Glomerular visceral epithelial cell (primary cell): ENCODE measurements around the gene NCOA7.

Experiments
- DNase-seq: peaks from one replicate; pipeline ENCODE4 v3.0.0-alpha.2; 2016; ENCODE audit errors: extremely low spot score

Gene NCOA7

DNA sequence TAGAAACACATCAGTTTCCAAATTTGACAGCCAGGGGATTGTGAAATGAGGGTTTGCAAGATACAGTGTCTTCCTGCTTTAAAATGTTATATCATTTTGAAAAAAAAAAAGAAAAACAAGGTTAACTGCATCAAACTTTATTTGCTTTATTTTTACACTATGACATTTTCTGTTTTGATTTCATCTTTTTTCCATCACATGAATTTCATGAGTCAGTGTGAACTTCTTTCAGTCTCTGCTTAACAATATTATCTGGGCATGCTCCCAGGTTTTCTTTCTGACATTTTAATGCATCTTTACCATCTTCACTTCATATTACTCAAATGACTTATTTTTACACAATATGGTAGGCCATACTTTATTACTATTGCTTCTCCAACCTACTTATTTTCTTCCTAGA, 1.9 kb downstream of the NCOA7 start:
- no peak for DNase-seq

DNA sequence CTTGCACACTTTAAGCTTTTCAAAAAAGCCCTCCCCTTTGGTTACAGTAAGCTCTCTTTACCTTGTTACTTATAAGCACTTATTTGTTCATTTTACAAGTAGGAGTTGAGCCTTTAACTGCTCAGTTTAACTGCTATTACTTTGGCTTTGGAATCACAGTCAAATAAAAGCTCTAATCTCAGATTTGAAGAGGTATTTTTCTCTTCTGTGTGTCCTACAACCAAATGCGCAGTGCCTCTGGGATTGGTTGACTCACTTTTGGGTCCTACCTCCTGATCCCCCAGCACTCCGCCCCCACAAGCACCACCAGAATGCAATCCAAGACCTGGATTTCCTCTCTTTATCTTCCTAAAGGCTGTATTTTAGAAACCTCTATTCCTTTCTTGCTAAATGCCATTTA, 2.5 kb downstream of the NCOA7 start:
- DNase-seq = no peak

DNA sequence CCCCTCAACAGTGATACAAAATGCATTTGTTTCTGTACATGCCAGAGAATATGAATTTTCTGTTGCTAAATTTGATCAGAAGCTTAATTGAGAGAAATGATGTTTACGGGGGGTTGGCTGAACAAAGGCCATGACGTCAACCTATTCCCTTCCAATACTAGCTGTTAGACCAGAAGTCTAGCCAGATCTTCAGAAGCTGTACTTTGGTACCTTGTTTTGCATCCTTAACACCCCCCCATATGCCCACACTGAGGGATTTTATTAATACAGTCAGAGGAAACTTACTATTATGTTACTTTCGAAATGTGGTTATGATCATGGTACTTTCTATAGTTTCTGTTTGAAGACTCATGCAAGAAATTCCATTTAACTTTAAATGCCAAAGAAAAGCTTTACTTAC, 3.1 kb downstream of the NCOA7 start:
- DNase-seq = no peak

DNA sequence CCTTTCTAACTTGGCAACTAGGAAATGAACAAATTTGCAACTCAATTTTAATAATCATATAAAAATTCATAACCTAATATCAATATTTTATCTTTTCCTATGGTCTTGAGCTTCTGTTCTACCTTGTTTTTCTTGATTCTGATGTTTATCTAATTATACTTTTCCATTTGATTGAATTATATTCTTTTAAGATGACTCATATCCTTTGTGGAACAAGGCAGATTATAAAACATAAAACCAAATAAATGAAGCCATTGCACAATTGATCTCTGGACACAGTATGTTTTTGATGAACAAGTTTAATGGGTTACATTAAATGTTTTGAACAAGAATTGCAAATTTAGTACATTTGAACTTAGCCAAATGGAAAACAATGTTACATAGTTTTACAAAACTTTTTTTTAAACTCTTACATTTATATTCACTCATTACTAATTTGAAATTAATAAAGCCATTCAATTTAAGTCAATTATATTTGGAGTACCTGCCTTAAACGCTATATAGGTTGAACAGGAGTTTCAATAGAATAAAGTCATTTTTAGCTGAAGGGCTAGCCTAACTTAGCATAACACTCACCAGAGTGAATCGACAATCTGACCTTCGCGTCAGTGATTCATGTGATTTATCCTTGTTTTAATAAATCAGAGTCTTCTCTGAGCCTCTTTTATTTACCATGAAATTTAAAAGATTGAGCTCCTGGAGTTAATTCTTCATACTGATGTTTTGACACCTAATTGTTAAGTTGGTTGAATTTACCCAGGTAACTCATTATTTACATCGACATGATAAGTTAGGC, 3.8 kb downstream of the NCOA7 start:
- no peak for DNase-seq

DNA sequence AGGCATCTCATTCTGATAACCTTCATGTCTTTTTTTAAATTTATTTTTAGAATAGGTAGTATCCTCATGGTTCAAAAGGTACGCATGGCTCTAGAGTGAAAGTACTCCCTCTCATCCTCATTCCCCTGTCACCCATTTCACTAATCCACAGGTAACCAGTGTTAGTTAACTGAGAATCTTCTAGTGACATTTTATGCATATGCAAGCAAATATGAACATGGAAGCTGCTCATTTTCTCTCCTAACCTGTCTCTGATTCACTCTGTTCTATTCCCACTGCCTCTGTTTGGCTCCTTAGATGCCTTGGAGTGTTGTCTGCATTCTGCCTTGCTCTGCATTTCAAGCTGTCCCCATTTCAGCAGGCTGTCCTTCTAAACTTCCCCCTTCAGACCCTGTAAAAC, 4.5 kb downstream of the NCOA7 start:
- DNase-seq = no peak

DNA sequence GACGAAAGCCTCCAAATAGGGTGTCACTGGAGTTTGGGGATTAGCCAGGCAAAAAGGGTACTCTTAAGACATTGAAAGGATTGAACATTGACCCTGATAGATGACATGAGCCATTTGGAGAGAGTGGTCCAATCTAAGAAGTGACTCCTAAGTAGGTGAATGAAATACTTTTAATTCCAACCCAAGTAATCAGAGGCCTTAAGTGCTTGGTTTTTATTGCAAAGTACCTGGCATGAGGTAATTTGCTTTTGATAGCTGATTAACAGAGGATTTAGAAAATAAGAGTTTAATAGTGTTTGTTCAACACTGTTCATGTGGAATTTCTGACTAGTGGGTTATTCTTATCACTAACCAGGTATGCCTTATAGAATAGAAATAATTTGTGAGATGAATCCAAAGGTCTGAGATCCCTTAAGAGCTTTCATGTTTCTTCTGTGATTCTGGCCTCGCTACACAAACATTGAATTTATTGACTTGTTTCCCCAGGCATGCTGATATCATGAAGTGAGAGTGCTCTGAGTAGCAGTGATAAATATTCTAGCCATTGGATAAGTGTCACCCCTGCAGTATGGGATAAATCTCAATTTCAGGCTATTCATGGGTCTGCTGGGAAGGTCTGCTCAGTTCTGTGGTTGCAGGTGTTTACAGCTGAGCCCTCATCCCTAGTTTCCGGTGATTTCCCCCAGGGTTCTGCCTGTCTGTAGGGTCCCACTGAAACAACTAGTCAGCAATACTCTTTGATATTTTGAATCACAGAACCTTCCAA, 6.5 kb downstream of the NCOA7 start:
- no peak for DNase-seq

DNA sequence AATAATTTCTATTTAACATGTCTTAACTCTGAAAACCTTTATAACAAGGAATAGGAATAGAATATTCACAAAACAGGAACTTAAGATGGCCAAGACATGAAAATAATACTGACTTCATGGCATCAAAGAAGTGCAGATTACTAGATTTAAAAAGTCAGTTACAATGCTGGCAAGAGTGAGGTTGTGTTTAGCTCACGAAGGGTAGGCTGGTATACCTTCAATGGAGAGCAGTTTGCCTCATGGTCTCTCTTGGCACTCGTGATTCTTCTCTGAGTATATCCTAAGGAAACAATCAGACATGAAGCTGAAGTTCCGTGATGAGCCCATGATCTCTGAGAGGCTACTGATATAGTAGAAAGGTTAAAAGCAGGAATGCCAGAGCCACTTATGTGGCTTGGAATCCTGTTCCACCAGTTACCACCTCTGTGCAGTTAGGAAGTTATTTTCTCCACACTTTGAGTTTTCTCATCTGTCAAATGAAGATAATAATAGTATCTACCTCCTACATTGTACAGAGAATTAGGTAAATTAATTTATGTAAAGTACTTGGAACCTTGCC, 7.2 kb downstream of the NCOA7 start:
- no peak for DNase-seq

DNA sequence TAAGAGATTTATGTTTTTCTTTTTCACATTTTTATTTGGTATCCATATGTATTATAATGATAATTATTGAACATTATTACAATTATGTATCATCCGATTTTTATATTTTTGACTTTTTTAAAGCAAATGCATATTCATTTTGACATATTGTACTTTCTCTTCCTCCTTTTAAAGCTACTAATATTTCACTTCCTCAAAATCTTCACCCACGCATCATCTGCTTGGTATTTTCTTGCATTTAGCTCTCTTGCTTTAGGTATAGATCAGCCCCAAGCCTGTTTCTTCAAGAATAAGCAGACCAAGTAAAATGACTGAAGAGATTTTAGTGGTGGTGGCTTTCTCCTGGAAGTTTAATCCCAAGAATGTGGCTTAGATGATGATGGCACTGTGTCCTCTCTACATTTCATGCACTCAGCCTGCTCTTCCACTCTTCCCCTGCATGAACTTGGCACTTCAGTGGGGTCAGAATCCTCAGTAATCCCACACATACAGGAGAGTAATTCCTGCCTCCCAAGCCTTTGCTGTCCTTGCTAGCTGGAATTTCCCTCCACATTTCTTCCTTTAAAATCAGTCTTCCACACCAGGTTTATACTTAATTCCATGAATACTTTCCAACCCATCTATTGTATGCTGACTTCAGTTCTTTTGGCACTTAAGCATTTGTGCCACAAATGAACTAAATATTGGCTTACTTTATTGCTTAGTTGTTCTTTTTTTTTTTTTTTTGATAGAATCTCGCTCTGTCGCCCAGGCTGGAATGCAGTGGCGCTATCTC, 8.2 kb downstream of the NCOA7 start:
- no peak for DNase-seq

DNA sequence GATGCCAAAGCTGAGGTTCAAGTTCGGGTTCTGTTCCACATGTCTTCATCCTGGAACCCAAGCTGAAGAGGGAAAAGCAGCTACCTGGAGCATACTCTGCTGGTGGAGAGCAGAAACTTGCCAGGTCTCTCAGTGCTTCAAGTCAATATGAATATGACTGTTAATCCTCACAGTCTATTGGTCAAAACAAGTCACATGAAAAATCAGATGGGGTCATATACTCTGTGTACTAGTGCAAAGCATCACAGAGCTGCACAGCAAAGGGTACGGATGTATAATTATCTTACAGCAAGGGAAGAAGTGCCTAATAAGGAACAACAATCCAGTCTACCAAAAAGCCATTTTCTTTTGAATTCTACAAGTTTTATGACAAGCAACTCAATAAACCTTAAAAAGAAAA, 11.6 kb downstream of the NCOA7 start:
- no peak for DNase-seq

DNA sequence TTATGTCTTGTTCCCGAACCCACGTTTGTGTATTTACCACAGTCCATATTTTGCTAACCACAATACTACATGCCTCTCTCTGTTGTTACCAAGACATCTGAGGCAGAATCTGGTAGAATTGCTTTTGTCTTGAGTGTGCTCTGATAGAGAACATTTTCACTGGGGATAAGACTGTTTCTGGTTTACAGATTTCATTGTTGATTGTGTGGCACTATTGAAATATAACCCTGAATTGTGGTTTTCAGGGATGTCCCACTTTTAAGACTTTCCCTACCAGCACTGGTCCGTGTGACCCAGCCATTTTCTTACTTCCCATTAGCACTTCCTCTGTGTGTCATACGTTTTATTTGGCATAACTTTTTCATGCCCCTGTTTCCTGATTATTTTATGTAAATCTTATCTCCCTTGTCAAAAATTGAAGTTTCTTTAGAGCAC, 12.2 kb downstream of the NCOA7 start:
- no peak for DNase-seq

DNA sequence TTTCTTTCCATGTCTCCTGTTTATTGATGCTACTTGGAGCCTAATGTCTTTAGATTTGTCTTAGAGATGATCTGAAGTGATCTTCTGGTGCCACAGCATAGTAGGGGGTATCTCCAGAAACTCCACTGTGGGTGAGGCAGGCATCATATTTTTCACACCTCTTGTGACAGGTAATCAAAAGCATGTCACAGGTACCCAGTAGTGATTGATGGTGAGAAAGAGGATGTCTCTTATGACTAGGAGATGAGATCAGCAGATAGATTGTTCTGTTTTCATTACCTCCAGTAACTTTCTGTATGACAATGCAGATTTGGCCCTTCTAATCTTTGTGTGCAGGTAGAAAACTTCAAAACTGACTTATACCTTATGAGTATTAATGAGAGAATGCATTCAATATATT, 13.5 kb downstream of the NCOA7 start:
- DNase-seq = no peak

DNA sequence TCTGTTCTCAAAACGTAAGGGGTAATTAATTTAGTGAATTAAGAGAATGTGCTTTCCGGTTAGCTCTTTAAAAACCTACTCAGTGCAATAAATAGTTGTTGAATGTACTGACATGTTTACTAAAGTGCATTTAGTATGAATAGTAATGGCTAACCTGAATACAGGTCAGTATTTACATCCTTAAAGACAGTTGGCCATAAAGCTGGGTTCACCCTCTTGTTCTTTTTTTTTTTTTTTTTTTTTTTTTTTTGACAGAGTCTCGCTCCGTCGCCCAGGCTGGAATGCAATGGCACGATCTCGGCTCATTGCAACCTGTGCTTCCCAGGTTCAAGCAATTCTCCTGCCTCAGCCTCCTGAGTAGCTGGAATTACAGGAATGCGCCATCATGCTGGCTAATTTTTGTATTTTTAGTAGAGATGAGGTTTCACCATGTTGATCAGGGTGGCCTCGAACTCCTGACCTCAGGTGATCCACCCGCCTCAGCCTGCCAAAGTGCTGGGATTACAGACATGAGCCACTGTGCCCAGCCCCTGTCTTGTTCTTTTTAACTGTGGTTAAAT, 14.2 kb downstream of the NCOA7 start:
- DNase-seq = peak; percentile 17

DNA sequence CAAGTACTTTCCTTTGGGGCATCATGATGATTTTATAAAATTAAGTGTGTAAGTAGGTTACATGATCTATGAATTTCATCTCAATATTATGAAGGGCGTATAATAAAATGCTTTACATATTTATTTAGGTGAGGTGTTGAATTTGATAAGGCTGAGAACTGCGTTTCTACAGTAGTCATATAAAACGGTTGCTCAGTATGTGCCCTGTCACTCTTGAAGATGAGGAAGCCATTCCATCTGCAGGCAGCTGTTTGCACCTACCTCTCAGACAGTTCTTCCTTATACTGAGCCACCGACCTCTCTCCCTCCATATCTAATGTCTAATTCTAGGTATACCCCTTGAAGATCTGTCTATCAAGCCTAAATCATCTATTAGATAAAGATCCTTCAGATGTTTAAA, 16.1 kb downstream of the NCOA7 start:
- DNase-seq = no peak

DNA sequence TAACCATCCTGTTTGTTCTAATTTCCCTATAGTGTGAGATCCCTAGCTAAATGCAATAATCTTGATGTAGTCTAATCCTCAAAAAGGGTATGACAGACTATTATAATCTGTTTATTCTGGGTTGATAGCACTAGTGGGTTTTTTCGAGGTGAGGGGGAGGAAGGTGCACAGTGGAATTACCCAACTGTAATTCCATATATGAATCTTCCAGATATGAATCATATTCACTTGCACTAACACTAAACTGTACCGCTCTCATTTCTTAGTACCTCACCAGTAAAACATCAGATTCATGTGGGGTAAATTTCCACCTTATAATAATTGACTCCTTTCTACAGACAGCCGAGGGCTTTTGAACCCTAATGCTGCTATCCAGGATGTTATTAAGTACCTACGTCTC, 16.5 kb downstream of the NCOA7 start:
- DNase-seq = no peak

DNA sequence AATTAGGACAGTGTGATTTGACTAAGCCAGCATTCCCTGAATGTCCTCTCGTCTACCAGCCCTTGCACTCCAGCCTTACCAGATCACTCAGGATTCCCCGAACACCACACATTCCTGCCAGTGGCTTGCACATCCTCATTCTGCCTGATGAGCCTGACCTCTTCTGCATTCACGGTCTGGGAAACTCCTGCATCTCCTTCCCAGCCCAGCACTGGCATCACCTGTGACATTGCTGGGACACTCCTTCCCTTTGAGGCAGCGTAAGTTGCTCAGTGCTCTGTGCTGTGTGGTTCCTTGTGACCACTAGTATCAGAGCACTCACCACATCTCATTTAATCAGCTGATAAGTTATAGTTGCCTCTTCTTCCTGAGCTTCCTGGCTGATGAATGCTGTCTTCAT, 17.3 kb downstream of the NCOA7 start:
- DNase-seq = peak; percentile 40

DNA sequence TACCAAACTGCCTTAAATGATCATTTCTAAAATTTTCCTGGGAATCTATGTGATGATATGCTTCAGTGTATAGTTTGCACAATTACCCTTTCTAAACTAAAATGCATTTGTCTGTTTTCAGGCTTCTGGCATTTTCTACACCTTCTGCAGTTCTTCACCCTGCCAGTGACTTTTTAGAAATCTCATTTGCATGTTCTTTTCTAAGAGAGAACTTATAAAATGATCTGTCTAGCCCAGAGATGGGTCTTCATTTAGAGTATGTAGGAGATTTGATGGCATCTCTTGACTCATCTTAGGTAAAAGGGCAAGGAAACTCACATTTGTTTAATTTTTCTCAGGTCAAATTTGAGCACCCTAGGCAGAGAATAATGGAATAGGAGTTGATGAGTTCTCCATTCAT, 17.8 kb downstream of the NCOA7 start:
- DNase-seq = no peak

DNA sequence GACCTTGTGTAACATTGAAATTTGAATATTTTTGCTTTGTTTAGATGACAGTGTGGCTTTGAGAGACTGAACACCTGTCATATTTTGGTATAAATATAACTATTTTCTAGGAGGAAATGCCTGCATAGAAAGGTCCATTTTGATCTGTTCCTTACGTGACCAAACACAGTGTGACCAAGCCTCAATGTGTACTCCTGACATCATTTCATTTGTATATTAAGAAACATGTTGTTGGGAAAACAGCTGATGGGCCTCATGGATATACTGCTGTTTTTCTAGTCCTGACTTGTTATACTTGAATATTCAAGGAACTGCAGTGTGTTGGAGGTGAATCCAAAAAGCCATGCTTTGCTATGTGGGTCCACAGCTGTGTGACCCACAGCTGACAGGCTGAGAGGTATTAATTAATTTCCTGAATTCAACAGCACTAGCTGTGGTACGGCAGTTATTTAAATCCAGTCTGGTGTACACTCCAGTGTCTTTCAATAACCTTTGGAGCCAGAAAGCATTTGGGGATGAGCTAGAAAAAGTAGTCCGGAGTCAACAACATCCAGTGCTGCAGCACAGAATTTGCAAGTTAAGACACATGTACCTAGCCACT, 18.9 kb downstream of the NCOA7 start:
- DNase-seq = no peak

DNA sequence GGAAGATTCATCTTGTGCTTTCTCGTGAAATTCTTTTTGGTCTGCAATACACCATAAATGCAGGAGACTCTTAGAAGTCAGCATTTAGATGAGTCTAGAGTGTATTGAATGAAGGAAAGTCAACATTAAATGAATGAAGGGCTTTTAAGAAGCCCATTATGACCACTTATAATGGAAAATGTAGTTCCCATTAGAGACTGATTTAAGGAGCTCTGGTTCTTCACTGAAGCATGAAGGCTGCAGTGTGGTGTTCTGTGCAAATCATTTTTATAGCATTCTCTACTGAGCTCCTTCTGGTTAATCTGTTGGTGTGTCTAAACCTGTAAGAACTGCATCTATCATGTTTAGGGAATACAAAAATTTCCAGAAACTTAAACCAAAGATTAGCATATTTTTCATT, 19.7 kb downstream of the NCOA7 start:
- DNase-seq = no peak

DNA sequence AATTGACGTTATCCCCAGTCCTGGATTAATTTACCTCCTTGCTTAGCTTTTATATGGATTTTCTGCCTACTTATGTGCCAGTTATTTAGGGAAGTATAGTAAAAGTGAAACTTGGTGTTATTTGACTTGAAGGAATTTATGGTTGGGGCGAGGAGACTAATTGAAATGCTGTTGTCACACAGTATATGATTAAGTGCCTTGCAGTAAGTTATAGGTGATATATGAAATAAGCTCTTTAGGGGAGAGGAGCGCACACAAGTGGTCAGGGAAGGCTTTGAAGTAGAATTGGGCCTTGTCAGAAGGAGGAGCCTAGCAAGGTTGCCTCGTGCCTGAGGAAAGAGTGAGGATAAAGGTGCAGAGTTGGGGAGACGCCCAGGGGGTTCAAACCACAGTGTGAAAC, 20.5 kb downstream of the NCOA7 start:
- no peak for DNase-seq

DNA sequence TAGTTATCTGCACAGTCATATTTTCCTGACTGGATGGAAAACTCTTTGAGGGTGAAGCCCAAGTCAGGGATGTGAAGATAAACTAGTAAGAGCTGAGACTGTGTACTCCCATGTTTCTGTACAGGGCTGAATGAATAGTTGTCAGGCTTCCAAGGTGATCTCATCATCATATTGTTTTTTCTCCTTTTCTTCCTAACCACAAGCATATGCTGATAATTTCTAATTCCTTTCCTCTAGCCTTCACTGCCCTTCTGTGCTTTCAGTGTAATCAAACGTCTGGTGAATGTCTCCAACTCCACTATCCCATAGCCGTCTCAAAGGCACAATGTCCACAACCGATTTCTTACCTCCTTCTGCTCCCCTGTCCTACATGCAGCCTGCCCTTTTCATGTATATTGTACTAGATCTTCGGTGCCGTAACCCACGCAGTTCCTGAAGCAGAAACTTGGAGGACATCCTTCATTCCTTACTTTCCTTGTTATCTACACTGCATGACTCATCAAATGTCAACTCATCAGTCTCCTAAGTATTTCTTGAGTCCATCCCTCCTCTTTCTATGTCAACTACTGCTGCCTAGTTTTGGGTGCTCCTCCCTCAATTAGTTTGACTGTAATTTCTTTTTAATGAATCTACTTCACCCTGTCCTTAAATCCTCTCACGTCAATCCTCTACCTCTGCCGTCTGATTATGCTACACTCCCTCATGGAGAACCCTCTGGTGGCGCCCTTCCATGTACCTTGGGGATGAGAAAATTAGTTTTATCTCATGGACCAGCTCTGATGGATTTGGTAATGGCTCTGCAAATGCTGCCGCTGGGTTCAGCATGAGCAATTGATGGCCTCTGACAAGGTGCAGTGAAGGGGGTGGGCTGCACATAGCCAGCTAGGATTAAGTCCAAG, 21.9 kb downstream of the NCOA7 start:
- peak; percentile 86 for DNase-seq

DNA sequence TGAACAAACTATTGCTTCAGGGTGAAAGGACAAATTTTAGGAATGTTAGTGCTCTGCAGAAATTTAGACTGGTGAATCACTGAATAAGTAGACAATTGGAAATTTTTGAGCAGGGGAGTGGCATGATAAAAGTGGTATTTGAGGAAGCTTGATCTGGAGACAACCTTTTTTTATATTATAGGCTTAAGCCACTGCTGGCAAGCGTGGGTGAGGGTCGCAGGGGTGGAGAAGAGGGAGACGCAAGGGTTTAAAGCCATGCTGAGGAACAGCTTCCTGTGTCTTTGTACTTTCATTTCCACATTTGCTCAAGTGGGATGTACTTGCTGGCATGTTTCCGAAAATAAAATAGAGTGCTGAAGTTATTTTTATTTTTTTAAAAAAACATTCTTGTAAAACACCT, 23.7 kb downstream of the NCOA7 start:
- no peak for DNase-seq
